GM04503 (cell line): ENCODE measurements around the gene HAND2.

Experiments used
- DNase-seq: peaks from one replicate; pipeline ENCODE4 v3.0.0-alpha.2; 2012; ENCODE audit warnings: low read depth

The HAND2 gene

GRCh38 chr4:173520921-173521466 lies 9.0 kb downstream of the HAND2 start:
- no peak for DNase-seq

DNA sequence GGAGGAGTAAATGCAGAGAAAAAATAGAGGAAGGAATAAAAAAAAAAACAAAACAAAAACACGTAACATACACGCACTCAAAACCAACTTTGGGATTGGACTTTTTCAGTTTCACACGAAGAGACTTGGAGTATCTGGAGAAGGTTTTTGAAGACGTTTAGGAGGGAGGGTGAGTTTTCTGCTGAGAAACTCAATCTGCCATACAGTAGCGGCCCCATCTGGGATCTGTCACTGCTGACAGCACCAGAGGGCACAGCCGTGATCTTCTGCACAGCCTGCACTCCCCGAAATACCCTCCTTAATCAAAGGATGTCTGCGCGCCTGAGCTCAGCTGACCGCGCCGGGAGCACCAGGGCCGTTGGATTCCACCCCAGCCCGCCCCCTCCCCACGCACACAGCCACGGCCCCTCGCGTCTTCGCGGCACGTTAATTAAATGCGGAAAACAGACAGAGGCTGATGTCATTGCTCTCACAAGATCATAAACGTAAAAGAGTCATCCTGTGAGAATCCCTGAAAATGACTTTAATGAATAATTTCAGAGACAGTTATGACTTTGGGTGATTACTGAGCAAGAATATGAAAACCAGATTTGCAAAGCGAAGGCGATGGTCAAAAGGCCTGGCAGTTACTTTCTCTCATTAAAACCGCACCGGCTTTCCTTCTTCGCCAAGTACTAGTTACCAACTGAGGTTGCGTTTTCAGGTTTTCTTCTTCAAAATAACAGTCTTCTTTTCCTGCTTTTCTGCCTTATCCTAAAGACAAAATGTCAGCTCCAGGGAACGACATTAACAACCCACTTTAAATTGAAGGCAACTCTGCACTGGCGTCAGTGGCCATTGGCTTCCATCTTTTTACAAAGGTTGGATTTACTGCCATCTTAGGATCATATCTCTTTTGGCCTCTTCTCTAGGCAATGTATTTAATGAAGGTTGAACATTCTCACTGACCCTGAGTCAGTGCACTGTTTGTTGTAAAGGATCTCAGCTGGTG lies 10.6 kb downstream of the HAND2 start:
- no peak for DNase-seq

DNA sequence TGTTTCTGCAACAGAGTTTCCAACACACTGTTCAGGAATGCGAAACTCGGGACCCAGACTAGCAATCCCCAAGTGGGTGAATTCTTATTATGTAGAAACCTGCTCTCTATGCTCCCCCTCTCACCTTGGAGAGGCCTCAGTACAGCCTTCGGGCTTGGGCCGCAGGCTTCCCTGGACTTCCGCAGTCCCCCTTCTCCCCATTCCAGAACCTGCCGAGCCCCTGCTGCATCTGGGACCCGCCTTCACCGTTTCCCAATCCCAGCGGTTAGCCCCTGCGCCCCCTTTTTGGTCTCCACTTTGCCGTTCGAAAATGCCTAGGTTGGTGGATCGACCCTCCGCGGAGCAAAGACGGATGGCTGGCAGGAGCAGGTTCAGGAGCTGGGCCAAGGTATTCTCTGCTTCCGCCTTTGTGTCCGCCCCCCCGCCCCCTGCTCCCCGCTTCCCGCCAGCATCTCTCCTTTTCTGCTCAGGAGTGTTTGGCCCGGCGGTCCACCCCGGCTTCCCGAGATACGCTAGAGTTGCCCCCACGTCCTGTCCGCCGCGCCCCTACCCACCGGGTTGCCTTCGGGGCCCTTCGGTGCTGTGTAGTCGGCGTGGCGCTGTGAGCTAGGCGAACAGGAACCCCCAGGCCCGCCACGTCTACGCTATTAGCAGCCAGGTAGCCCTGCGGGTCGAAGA lies 11.5 kb downstream of the HAND2 start:
- no peak for DNase-seq

- no peak for DNase-seq
Observed at GRCh38 chr4:173517781-173518424, 12.1 kb downstream of the HAND2 start.

DNA sequence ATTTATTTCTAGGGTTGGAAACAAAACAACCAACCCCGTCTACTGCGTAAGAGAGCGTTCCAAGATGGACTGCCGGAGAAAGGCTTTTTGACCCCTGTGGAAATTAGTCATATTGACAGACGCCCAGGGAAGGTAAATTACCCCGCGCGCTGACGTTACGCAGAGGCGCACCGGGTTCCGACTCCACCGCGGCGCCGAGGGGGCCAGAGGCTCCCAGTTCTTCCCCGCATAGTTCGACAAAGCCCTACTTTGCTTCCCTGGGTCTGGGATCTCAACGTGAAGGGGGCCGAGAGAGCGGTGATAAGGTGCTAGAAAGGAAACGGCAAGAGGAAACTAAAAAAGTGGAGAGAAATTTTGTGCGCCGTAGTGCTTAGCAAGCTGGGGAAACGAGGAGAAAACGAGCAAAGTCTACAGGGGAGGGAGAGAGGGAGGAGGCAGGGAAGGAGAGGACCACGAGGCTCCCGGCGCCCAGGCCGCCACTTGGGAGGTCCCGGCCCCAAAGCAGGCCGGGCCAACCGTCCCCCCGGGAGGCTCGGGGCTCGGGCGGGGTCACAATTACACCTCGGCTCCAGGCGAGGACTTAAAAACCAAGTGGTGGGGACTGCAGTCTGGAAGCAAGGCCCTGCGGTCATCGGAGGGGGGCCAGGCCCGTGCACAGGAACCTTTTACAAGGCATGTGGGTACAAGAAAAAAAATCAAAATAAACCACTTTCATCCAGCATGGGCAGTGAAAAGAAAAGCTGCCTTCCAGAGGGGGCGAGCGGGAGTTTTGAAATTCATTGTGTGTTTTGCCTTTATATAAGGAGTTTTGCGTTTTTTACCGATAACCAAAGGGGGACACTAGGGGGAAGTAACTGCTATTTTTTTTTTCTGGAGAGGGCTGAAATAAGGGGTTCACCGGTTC lies 13.2 kb downstream of the HAND2 start:
- no peak for DNase-seq

GRCh38 chr4:173515458-173515857 lies 14.6 kb downstream of the HAND2 start:
- no peak for DNase-seq

GRCh38 chr4:173514641-173515217 lies 15.3 kb downstream of the HAND2 start:
- DNase-seq, result no peak

GRCh38 chr4:173513651-173514050 lies 16.4 kb downstream of the HAND2 start:
- no peak for DNase-seq

- DNase-seq, result no peak
Observed at GRCh38 chr4:173511787-173512361, 18.2 kb downstream of the HAND2 start.

DNA sequence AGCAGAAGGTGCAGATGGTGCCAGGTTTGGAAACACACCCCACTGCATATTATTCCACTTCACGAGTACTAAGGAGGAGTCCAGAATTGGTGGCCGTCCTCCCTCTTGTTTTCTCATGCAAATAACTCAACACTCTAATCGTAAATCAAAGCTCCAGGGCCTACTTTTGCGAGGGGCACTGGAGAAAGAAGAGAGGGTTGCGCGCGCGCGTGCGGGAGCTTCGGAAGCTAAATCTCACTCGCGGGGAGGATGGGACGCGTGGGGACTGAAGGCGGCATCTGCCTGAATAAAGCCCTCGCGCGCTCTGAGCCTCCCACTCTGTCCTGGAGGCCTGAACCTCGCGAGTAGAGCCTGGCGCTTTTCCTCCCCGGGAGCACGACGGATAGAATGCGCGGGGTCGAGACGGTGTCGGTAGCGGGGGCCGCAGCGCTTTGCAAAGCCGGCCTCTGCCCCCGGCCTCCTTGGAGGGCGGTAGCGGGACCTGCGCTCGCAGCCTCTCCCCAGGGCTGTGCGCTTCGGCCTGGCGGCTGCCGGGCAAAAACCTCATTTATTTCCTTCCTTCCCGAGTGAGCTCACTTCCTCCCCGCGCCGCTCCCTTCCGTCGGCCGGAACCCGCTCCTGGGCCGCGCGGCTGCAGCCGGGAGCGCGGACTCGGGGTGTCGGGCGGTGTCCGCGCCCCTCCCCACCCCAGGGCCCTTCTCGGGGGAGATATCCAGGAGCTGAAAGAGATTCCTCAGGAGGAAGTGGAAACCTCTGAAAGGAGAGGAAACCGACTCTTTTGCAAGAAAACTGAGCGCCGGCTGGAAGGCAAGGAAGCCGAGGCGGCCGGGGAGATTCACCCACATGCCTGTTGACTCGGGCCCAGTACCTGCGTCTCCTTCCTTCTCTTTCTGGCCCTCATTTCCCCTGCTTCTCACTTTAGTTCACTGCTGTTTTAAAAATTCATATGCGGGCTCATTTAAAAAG lies 20.7 kb downstream of the HAND2 start:
- DNase-seq, result no peak

- DNase-seq, result no peak
Observed at GRCh38 chr4:173508386-173509035, 21.5 kb downstream of the HAND2 start.

GRCh38 chr4:173507471-173508385 lies 22.3 kb downstream of the HAND2 start:
- no peak for DNase-seq

GRCh38 chr4:173506597-173507211 lies 23.3 kb downstream of the HAND2 start:
- no peak for DNase-seq

DNA sequence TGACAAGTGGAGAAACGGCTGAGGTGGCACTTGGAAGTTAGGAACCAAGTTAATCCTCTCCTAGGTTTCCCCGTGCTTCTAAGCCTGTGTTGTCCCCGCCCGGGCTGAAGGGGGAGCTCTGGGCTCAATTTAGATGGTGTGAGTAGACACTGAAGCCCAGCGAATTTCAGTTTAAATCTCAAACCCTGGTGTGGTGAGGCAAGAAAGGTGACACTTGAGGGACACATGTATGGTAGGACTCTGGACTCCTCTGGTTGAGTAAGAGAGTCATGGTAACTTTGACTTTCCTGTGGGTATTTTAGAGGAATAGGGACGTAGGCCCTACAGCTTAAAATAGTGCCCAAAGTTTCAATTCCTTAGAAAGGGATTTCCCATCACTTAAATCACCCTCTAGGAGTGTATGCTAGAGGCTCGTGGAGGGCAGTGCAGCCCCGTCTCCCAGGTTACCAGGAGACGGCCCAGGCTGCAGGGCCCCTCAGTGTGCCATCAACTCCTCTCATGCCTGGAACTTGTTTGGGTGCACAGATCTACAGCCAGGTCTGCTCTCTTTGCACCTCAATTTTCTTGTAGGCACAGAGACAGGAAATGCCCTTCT lies 24.0 kb downstream of the HAND2 start:
- no peak for DNase-seq

DNA sequence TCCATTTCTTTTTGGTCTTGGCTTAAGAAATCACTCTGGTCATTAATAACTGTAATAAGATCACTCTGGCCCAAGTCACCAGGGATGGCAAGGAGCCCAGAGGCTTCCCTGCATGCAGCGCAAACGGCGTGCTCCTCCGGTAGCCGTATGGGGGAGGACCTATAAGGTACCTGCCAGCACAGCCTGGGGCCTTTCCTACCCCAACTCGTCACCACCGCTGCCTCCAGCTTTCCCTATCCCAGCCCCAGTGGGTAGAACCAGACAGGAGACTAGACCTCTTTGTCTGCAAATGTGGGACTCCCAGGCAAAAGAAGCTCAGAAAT lies 25.9 kb downstream of the HAND2 start:
- no peak for DNase-seq

GRCh38 chr4:173503330-173504180 lies 26.5 kb downstream of the HAND2 start:
- no peak for DNase-seq
